Stimulated activated CD8-positive, alpha-beta memory T cell treated with anti-CD3 and anti-CD28 coated beads, Interleukin-4, amount 100 ng/mL, for 4 hours (primary cell): ENCODE results near the gene CRHR2.
A peak's percentile ranks its signal among the peaks of the same experiment; 100 is the strongest.
"Not testable (repeated sequence)": the region's sequence is repeated elsewhere in the genome, so short reads cannot be mapped to it uniquely, and the experiment has no call there.

Experiments
- DNase-seq, 2 donors: peaks; one replicate each; pipeline ENCODE4 v3.0.0-alpha.2; 2020; ENCODE audit warnings: low read depth in 2 of 2, low spot score in 1 of 2

The CRHR2 gene

GRCh38 chr7:30682212-30683083, at the start of gene CRHR2:
CRHR2 (minus strand) TSS chr7:30682456; CDS start chr7:30682280, 176 bp downstream.
- DNase-seq, result no peak

GRCh38 chr7:30731581-30731980, 49.3 kb upstream of the CRHR2 start:
- no peak for DNase-seq

GRCh38 chr7:30730996-30731395, 48.7 kb upstream of the CRHR2 start:
- no peak for DNase-seq

- no peak for DNase-seq
These were observed 47.8 kb upstream of the CRHR2 start for GRCh38 chr7:30730097-30730496.

- no peak for DNase-seq
These were observed 47.4 kb upstream of the CRHR2 start for GRCh38 chr7:30729642-30730041.

- no peak for DNase-seq
These were observed 46.4 kb upstream of the CRHR2 start for GRCh38 chr7:30728591-30729100.

- DNase-seq, result peak in 1 of 2 donors; percentile 12
These were observed 45.0 kb upstream of the CRHR2 start for GRCh38 chr7:30727061-30727945.

GRCh38 chr7:30726296-30727006, 44.2 kb upstream of the CRHR2 start:
- DNase-seq, result no peak

GRCh38 chr7:30723776-30724175, 41.5 kb upstream of the CRHR2 start:
- DNase-seq, result no peak

- no peak for DNase-seq
These were observed 40.4 kb upstream of the CRHR2 start for GRCh38 chr7:30722671-30723070.

- no peak for DNase-seq
These were observed 39.9 kb upstream of the CRHR2 start for GRCh38 chr7:30722187-30722586.

- DNase-seq, result no peak
These were observed 39.0 kb upstream of the CRHR2 start for GRCh38 chr7:30721211-30721610.

GRCh38 chr7:30719434-30719833, 37.2 kb upstream of the CRHR2 start:
- DNase-seq, result not testable (repeated sequence)

- DNase-seq, result no peak
These were observed 34.9 kb upstream of the CRHR2 start for GRCh38 chr7:30717181-30717580.

GRCh38 chr7:30714129-30714528, 31.9 kb upstream of the CRHR2 start:
- no peak for DNase-seq

- DNase-seq, result no peak
These were observed 31.1 kb upstream of the CRHR2 start for GRCh38 chr7:30713392-30713791.

GRCh38 chr7:30710669-30711068, 28.4 kb upstream of the CRHR2 start:
- no peak for DNase-seq

GRCh38 chr7:30709549-30709948, 27.3 kb upstream of the CRHR2 start:
- DNase-seq, result no peak

GRCh38 chr7:30708983-30709382, 26.7 kb upstream of the CRHR2 start:
- DNase-seq, result no peak

GRCh38 chr7:30708412-30708811, 26.2 kb upstream of the CRHR2 start:
- DNase-seq, result no peak
